Myocyte (in vitro differentiated cells): ENCODE measurements around the gene GABBR2. TPM values are rescaled to one million over a fixed set of nuclear protein-coding genes. Genes with fewer than 3 reads are reported as not detected.

Experiments
- DNase-seq: peaks from one replicate; pipeline ENCODE4 v3.0.0-alpha.2; 2012; ENCODE audit warnings: low read depth
- total RNA-seq: library from RNA; depleted of rRNA; stranded (reverse); fragments of >200 nt; gene quantifications from 2 replicates; pipeline ENCODE4 v1.2.3, GENCODE V29; 2014

GABBR2 gene
- total RNA-seq, 1 donor from 2014 or later = 0.51 TPM

GRCh38 chr9:98545021-98545420, 163.7 kb downstream of the GABBR2 start:
- no peak for DNase-seq

- DNase-seq = no peak
These were observed 167.0 kb downstream of the GABBR2 start for GRCh38 chr9:98541684-98542230.

- no peak for DNase-seq
These were observed 168.3 kb downstream of the GABBR2 start for GRCh38 chr9:98540476-98540875.

GRCh38 chr9:98539954-98540353, 168.8 kb downstream of the GABBR2 start:
- DNase-seq = no peak

GRCh38 chr9:98538626-98539031, 170.1 kb downstream of the GABBR2 start:
- no peak for DNase-seq

- DNase-seq = no peak
These were observed 170.5 kb downstream of the GABBR2 start for GRCh38 chr9:98538203-98538602.

- no peak for DNase-seq
These were observed 172.1 kb downstream of the GABBR2 start for GRCh38 chr9:98536542-98537173.

- DNase-seq = no peak
These were observed 174.9 kb downstream of the GABBR2 start for GRCh38 chr9:98533866-98534265.

- no peak for DNase-seq
These were observed 175.6 kb downstream of the GABBR2 start for GRCh38 chr9:98533132-98533531.

GRCh38 chr9:98532574-98532973, 176.2 kb downstream of the GABBR2 start:
- no peak for DNase-seq

- no peak for DNase-seq
These were observed 176.6 kb downstream of the GABBR2 start for GRCh38 chr9:98532147-98532546.

- DNase-seq = no peak
These were observed 177.8 kb downstream of the GABBR2 start for GRCh38 chr9:98530806-98531386.

- no peak for DNase-seq
These were observed 178.5 kb downstream of the GABBR2 start for GRCh38 chr9:98530275-98530674.

GRCh38 chr9:98529841-98530240, 178.9 kb downstream of the GABBR2 start:
- DNase-seq = no peak

GRCh38 chr9:98523231-98523901, 185.4 kb downstream of the GABBR2 start:
- DNase-seq = no peak

- no peak for DNase-seq
These were observed 186.2 kb downstream of the GABBR2 start for GRCh38 chr9:98522487-98522886.

- DNase-seq = no peak
These were observed 187.6 kb downstream of the GABBR2 start for GRCh38 chr9:98521141-98521540.

GRCh38 chr9:98520221-98520960, 188.3 kb downstream of the GABBR2 start:
- DNase-seq = no peak

- DNase-seq = no peak
These were observed 189.1 kb downstream of the GABBR2 start for GRCh38 chr9:98519641-98520040.

- no peak for DNase-seq
These were observed 190.2 kb downstream of the GABBR2 start for GRCh38 chr9:98518556-98518955.

GRCh38 chr9:98517761-98518160, 191.0 kb downstream of the GABBR2 start:
- no peak for DNase-seq
